GM21367 (cell line): Measurements from ENCODE around the gene CBX8.
A peak's percentile ranks its signal among the peaks of the same experiment; 100 is the strongest.
"Not testable (repeated sequence)": the region's sequence is repeated elsewhere in the genome, so short reads cannot be mapped to it uniquely, and the experiment has no call there.

ENCODE experiments used
- ATAC-seq: cut with Tn5 transposase; IDR thresholded peaks from one replicate; pipeline ENCODE4 v1.9.1; 2021; ENCODE audit not compliant: unreplicated experiment

Gene CBX8

DNA sequence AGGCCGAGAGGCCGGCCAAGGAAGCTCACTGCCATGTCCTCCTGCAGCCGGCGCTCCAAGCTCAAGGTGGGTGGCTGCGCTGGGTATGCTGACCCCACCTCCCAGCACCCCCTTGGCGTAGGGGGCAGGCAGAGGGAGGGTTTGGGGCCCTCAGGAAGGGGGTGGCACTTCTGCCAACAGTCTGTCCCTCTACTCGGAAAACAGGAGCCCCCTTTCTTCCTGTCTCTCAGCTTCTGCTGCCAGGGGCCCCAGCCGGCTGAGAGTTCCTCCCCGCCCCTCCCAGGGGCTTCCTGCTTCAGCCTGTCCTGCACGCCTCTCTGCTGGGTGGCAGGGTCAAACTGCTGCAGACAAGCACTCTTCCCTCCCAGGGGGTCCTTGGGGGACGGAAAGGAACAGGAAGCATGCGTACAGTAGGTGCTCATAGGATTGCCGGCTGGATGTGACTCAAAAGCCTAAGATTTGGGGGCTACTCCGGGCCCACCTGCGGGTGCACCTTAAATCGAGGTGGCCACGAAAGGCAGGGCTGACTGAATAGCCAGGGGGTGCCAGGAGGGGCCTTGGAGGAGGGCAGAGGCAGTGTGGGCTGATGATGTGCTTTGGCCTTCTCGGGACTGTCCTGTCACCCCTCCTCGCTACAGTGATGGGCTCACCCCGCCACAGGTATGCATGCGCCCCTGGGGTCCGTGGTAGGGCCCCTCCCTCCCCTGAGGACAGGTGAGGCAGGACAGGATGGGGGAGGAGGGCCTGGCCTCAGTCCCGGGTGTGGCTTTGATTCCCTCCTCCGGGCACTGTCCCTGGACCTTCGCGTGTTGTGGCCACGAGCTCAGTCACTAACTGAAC, 14.9 kb downstream of the CBX8 start:
- no peak for ATAC-seq

GRCh38 chr17:79781012-79781650, 15.7 kb downstream of the CBX8 start:
- no peak for ATAC-seq

DNA sequence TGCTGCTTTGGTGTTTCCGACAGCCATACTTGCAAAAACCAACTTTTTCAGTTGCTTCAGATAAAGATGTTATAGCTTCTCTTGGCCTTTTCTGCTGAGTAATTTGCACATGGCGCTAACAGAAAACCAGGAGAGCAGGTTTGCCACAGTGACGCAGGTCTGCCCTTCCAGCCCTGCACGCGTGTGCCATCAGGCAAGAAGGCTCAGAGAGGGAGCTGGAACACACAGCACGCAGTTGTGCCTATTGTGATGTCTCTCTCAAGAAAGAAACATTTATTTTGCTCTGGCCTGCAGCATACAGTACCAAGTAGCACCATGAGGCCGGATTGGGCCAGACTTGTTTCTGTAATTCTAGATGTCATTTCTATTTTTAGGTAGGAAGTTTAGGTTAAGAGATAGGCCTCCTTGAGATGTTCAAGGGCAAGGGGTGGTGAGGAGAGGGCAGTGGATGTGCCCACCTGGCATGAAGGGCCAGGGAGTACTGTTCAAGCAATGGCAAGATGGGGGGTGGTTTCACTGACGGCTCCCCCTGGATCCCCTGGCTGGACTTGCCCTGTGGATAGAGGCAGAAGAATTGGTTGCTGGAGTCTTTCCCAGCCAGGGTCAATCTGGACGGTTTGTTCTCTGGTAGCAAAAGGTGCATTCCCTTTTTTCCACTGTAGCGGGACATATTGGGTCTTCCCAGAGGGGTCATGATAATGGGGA, 17.1 kb downstream of the CBX8 start:
- no peak for ATAC-seq

GRCh38 chr17:79779084-79779529, 17.8 kb downstream of the CBX8 start:
- no peak for ATAC-seq

- no peak for ATAC-seq
These were observed 18.3 kb downstream of the CBX8 start for GRCh38 chr17:79778504-79779083.

DNA sequence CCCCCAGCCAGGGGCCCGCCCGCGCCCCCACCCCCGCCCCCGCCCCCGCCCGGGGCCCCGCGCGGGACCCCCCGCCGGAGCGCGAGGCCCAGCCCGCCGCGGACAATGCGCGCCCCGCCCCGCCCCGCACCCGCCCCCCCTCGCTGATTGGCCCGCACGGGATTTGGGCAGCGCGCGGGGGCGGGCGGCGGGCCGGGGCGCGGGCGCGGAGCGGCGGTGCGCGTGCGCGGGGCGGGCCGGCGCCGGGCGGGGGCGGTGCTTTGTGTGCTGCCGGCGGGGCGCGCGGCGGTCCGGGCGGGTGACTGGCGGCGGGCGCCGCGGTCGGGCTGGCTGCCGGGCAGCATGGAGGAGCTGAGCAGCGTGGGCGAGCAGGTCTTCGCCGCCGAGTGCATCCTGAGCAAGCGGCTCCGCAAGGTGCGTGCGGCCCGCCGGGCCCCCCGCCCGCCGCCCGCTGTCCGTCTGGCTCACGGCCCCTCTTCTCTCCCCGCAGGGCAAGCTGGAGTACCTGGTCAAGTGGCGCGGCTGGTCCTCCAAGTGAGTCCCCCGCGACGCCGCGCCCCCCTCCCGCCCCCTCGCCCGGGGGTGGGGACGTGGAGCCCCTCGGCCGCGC, 18.9 kb downstream of the CBX8 start, which contains the start of gene CBX2:
TSS of gene CBX2 (plus strand) at position 255 of the 610 bp plus-strand sequence. CDS start at position 343, 88 bp downstream.
- peak; percentile 46 for ATAC-seq

DNA sequence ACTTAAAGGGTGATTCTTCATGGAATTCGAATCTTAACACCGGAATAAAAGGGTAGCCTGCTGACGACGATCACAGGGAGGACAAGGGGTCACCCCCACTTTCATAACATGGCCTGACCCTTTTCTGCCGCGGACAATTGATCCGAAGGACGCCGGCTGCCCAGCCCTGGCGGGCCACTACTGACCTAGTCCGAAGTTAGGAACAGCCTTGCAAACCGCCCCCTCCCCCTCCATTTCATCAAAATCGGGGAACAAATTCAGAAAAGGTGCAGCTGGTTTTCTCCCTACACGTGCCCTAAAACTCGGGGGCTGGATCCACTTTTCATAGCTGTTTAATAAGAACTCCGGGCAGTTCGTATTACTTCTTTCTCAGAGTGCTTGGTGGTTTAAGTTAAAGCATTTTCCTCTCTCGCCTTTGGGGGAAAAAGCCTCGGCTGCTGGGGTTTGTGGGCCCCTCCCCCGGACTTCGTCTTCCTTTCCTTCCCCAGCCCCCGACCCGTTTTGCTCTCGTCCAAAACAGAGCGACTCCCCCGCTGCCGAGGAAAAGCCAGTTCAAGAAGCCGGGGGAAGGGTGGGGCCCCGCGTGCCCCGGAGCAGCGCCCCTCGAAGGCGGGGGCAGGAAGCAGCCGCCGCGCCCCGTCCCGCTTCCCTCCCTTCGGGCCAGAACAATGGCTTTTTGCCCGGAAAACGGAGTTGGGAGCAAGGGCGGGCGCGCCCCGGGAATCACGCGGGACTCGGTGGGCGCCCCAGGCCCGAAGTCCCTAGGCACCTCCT, 19.6 kb downstream of the CBX8 start:
- ATAC-seq, result no peak

GRCh38 chr17:79776376-79777119, 20.3 kb downstream of the CBX8 start:
- no peak for ATAC-seq

- ATAC-seq, result no peak
These were observed 21.2 kb downstream of the CBX8 start for GRCh38 chr17:79775632-79776031.

GRCh38 chr17:79774561-79774975, 22.3 kb downstream of the CBX8 start:
- no peak for ATAC-seq

- not testable (repeated sequence) for ATAC-seq
These were observed 24.2 kb downstream of the CBX8 start for GRCh38 chr17:79772726-79773125.

- no peak for ATAC-seq
These were observed 25.6 kb downstream of the CBX8 start for GRCh38 chr17:79771276-79771675.

DNA sequence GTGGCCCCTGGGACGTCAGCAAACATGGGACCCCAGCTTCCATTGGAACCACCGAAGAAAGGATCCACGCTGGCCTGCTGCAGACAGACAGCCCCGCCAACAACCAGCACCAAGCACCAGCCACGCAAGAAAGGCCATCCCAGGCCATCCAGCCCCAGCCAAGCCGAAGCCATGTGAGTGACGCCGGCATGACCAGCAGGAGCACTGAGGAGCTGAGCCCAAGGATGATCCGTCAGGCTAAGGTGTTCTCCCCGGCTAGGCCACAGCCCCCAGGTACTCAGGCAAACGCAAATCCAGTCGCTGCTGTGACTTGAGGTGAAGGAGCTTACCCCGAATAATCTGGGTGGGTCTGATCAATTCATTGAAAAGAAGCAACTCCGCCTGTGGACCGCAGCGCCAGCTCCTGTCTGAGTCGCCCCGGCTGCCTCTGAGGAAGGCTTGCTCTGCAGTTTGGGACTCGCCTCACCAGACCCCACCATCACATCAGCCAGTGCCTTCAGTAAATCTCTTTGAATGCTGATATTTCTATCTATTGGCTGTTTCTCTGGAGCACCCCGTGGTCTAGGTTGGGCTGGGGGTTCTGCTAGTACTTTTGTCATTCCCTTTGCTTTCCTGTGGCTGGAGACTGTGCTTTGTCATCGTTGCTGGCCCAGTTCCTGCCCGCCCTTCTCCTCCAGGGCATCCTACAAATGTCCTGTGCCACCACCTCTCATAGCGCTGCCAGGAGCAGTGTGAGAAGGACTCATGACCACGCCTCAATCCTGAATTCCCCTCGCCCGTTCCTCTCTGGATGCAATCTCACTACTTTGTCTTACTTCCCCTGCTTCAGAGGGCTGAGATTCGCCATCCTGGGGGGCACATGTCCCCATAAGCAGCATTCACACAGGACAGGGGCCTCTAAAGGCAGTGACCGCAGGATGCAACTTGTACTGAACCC, 27.0 kb downstream of the CBX8 start:
- no peak for ATAC-seq

GRCh38 chr17:79765708-79766107, 31.2 kb downstream of the CBX8 start:
- no peak for ATAC-seq

DNA sequence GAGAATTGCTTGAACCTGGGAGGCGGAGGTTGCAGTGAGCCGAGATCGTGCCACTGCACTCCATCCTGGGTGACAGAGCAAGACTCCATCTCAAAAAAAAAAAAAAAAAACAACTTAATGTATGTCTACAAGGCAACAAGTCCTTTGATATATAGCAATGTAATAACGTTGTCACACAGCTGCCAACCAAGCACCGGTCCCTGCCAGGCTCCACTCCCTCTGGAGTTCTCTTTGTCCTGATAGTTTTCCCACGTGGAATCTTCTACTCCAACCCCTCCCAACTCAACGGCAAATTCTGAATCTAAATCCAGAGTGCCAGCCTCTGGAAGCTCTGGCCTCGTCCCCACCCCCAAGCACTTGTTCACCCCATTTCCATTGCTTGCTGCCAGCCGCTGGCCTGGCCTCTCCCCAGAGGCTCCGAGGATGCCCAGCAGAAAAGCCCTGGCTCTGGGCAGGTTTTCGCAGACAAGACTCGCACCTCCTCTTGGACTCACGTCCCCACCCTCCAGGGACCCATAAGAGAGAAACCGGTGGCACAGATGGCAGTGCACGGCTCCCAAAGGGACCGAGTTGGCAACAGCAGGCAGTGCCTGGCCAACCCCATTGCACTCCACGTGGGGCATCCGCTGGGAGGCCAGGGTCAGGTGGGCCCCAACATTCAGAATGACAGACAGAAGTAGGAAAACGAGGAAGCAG, 34.8 kb downstream of the CBX8 start:
- no peak for ATAC-seq

- no peak for ATAC-seq
These were observed 36.5 kb downstream of the CBX8 start for GRCh38 chr17:79760197-79760906.

DNA sequence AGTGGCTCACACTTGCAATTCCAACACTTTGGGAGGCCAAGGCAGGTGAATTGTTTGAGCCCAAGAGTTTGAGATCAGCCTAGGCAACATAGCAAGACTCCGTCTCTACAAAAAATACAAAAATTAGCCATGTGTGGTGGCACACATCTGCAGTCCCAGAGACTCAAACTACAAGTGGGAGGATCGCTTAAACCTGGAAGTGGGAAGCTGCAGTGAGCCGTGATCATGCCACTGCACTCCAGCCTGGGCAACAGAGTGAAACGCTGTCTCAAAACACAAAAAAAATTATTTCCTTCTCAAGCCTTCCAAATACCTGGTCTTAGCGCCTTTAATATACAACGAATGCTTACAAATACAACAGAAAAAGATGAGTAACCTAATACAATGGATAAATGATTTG, 38.6 kb downstream of the CBX8 start:
- ATAC-seq, result no peak
